Measurements from ENCODE around the gene TLCD3B. TPM values are rescaled to one million over a fixed set of nuclear protein-coding genes. Genes with fewer than 3 reads are reported as not detected.

The TLCD3B gene
- total and polyA plus RNA-seq, 4 donors, result 0.03 to 0.43 TPM; not detected in 2

GRCh38 chr16:30063893-30064728 lies 33.0 kb upstream of the TLCD3B start:
- TF ChIP-seq CTCF (IDR thresholded peaks at IDR 0.05; ENCODE audit: control extremely low read depth, extremely low read depth), result peak; percentile 16
- peak overlapping the region; percentile 68 for H3K4me3 ChIP-seq
- peak overlapping the region; percentile 97 to 99 for H3K27ac ChIP-seq (ENCODE audit: low read depth in 1 of 2, low read length in 1 of 2)
- ATAC-seq (ENCODE audit: insufficient read depth, low FRiP score), result no peak
- H3K4me1 ChIP-seq (ENCODE audit: control insufficient read depth in 5 of 5, insufficient read depth in 5 of 5, low read length in 5 of 5), result peaks cover 7 to 35% (median 17%) of the 10 kb centered on the region in 5 donors
- 4% methylated on average over 27 of the region's 27 CpGs for WGBS, 2 donors
- DNase-seq, result peak; percentile 60 to 79 (median 70)
- no peaks in the 10 kb centered on the region for H3K9me3 ChIP-seq (ENCODE audit: control insufficient read depth in 4 of 4, insufficient read depth in 3 of 4, low read length in 3 of 4)
- peaks cover 0 to 20% (median 19%) of the 10 kb centered on the region in 4 donors for H3K36me3 ChIP-seq (ENCODE audit: control insufficient read depth in 4 of 4, insufficient read depth in 4 of 4, low read length in 4 of 4)
- peak overlapping the region; percentile 64 to 83 for H3K9ac ChIP-seq (ENCODE audit: insufficient read depth in 1 of 2, low read length in 2 of 2)
- H3K27me3 ChIP-seq (ENCODE audit: control insufficient read depth in 3 of 3, insufficient read depth in 3 of 3, low read length in 2 of 3), result no peaks in the 10 kb centered on the region

GRCh38 chr16:30063278-30063892 lies 32.3 kb upstream of the TLCD3B start:
- peaks cover 0 to 14% (median 12%) of the 10 kb centered on the region in 4 donors for H3K36me3 ChIP-seq (ENCODE audit: control insufficient read depth in 4 of 4, insufficient read depth in 4 of 4, low read length in 4 of 4)
- H3K27ac ChIP-seq (ENCODE audit: low read depth in 1 of 2, low read length in 1 of 2), result peak overlapping the region; percentile 97 to 99
- no peak for ATAC-seq (ENCODE audit: insufficient read depth, low FRiP score)
- 58 to 62% methylated on average over 12 of the region's 12 CpGs for WGBS, 2 donors
- DNase-seq, result no peak
- no peaks in the 10 kb centered on the region for H3K27me3 ChIP-seq (ENCODE audit: control insufficient read depth in 3 of 3, insufficient read depth in 3 of 3, low read length in 2 of 3)
- H3K9ac ChIP-seq (ENCODE audit: insufficient read depth in 1 of 2, low read length in 2 of 2), result peak overlapping the region in 1 of 2 donors; percentile 38
- H3K4me3 ChIP-seq, result no peak overlapping the region
- H3K4me1 ChIP-seq (ENCODE audit: control insufficient read depth in 5 of 5, insufficient read depth in 5 of 5, low read length in 5 of 5), result peaks cover 7 to 35% (median 17%) of the 10 kb centered on the region in 5 donors
- H3K9me3 ChIP-seq (ENCODE audit: control insufficient read depth in 4 of 4, insufficient read depth in 3 of 4, low read length in 3 of 4), result no peaks in the 10 kb centered on the region
- no peak for TF ChIP-seq CTCF (IDR thresholded peaks at IDR 0.05; ENCODE audit: control extremely low read depth, extremely low read depth)

- Histone ChIP-seq H3K27me3 (ENCODE audit: control insufficient read depth in 3 of 3, insufficient read depth in 3 of 3, low read length in 2 of 3) (no peaks in the 10 kb centered on the region), H3K9ac (ENCODE audit: insufficient read depth in 1 of 2, low read length in 2 of 2) (no peak overlapping the region), H3K27ac (ENCODE audit: low read depth in 1 of 2, low read length in 1 of 2) (peak overlapping the region in 1 of 2 donors; percentile 17), H3K4me1 (ENCODE audit: control insufficient read depth in 5 of 5, insufficient read depth in 5 of 5, low read length in 5 of 5) (peaks cover 6 to 23% (median 8%) of the 10 kb centered on the region in 5 donors), H3K9me3 (ENCODE audit: control insufficient read depth in 4 of 4, insufficient read depth in 3 of 4, low read length in 3 of 4) (no peaks in the 10 kb centered on the region), H3K36me3 (ENCODE audit: control insufficient read depth in 4 of 4, insufficient read depth in 4 of 4, low read length in 4 of 4) (peaks cover 0 to 4% (median 2%) of the 10 kb centered on the region in 4 donors), H3K4me3 (no peak overlapping the region)
- DNase-seq (no peak), ATAC-seq (ENCODE audit: insufficient read depth, low FRiP score) (no peak)
- no peak for TF ChIP-seq CTCF (IDR thresholded peaks at IDR 0.05; ENCODE audit: control extremely low read depth, extremely low read depth)
- 72 to 83% methylated on average over 2 of the region's 2 CpGs for WGBS, 2 donors
Measured at GRCh38 chr16:30060836-30061554, 29.9 kb upstream of the TLCD3B start.

Data from lung (tissue), 12 donors.